WTC11 (cell line): ENCODE results near the gene ERVK3-1. TPM values are rescaled to one million over a fixed set of nuclear protein-coding genes. Genes with fewer than 3 reads are reported as not detected.

Experiments
- CREB1 ChIP-seq: sonication (generic); formaldehyde crosslinking; IDR thresholded peaks from 2 replicates; pipeline ENCODE4 v1.8.0; 2023; ENCODE audit warnings: mild to moderate bottlenecking, missing genetic modification reagents
- CREM ChIP-seq: sonication (generic); formaldehyde crosslinking; IDR thresholded peaks from 2 replicates; pipeline ENCODE4 v1.8.1; 2022; ENCODE audit warnings: mild to moderate bottlenecking, missing genetic modification reagents, moderate library complexity
- FOXK1 ChIP-seq: sonication (generic); formaldehyde crosslinking; IDR thresholded peaks from 2 replicates; pipeline ENCODE4 v1.8.0; 2022; ENCODE audit warnings: mild to moderate bottlenecking, moderate library complexity, missing genetic modification reagents
- GABPB1 ChIP-seq: sonication (generic); formaldehyde crosslinking; IDR thresholded peaks from 2 replicates; pipeline ENCODE4 v1.8.1; 2023; ENCODE audit warnings: mild to moderate bottlenecking, missing genetic modification reagents
- GTF2I ChIP-seq: fragments of 250-450 bp; sonication (Bioruptor Pico); conservative IDR thresholded peaks from 2 replicates; pipeline ENCODE4 v1.4.0; 2021; ENCODE audit warnings: mild to moderate bottlenecking
- MXD4 ChIP-seq: fragments of 250-450 bp; sonication (Bioruptor Pico); IDR thresholded peaks from 2 replicates; pipeline ENCODE4 v1.8.0; 2021; ENCODE audit warnings: mild to moderate bottlenecking, moderate library complexity, borderline replicate concordance
- NFATC4 ChIP-seq: fragments of 250-450 bp; sonication (Bioruptor Pico); IDR thresholded peaks from 2 replicates; pipeline ENCODE4 v1.9.0; 2021; ENCODE audit warnings: mild to moderate bottlenecking
- NFYB ChIP-seq: sonication (generic); formaldehyde crosslinking; conservative IDR thresholded peaks from 2 replicates; pipeline ENCODE4 v1.8.0; 2022; ENCODE audit warnings: low read depth, missing genetic modification reagents
- NR2C2 ChIP-seq: sonication (generic); formaldehyde crosslinking; IDR thresholded peaks from 2 replicates; pipeline ENCODE4 v1.8.0; 2022; ENCODE audit warnings: mild to moderate bottlenecking, missing genetic modification reagents
- SP1 ChIP-seq: sonication (generic); formaldehyde crosslinking; conservative IDR thresholded peaks from 2 replicates; pipeline ENCODE4 v1.8.1; 2022; ENCODE audit warnings: missing genetic modification reagents
- TEAD4 ChIP-seq: sonication (generic); formaldehyde crosslinking; IDR thresholded peaks from 2 replicates; pipeline ENCODE4 v1.8.0; 2022; ENCODE audit warnings: mild to moderate bottlenecking, missing genetic modification reagents
- TP53 ChIP-seq: sonication (generic); formaldehyde crosslinking; IDR thresholded peaks from 2 replicates; pipeline ENCODE4 v1.8.1; 2023; ENCODE audit warnings: mild to moderate bottlenecking, missing genetic modification reagents
- ZBTB21 ChIP-seq: sonication (generic); formaldehyde crosslinking; IDR thresholded peaks from 2 replicates; pipeline ENCODE4 v1.8.1; 2023; ENCODE audit warnings: mild to moderate bottlenecking, missing genetic modification reagents, borderline replicate concordance
- ZNF121 ChIP-seq: sonication (generic); formaldehyde crosslinking; IDR thresholded peaks from 2 replicates; pipeline ENCODE4 v1.8.0; 2023; ENCODE audit warnings: missing genetic modification reagents
- ZNF219 ChIP-seq: sonication (generic); formaldehyde crosslinking; IDR thresholded peaks from 2 replicates; pipeline ENCODE4 v1.8.0; 2023; ENCODE audit warnings: missing genetic modification reagents, mild to moderate bottlenecking, borderline replicate concordance
- ZNF317 ChIP-seq: sonication (generic); formaldehyde crosslinking; IDR thresholded peaks from 2 replicates; pipeline ENCODE4 v1.8.1; 2023; ENCODE audit warnings: low read depth, mild to moderate bottlenecking, moderate library complexity, missing genetic modification reagents, borderline replicate concordance
- ZNF396 ChIP-seq: fragments of 250-450 bp; sonication (Bioruptor Pico); IDR thresholded peaks from 2 replicates; pipeline ENCODE4 v1.8.0; 2021; ENCODE audit warnings: mild to moderate bottlenecking, moderate library complexity, borderline replicate concordance
- ZNF416 ChIP-seq: fragments of 250-450 bp; sonication (Bioruptor Pico); IDR thresholded peaks from 2 replicates; pipeline ENCODE4 v1.9.0; 2021; ENCODE audit warnings: mild to moderate bottlenecking, inconsistent platforms
- total RNA-seq: library from RNA; stranded (reverse); gene quantifications from 3 replicates; pipeline ENCODE4 v1.2.3, GENCODE V29; 2021
- TF ChIP-seq, protein P1 (sequence below): sonication (generic); formaldehyde crosslinking; IDR thresholded peaks from 2 replicates; pipeline ENCODE4 v1.8.0; 2023; ENCODE audit warnings: missing genetic modification reagents
- TF ChIP-seq, protein P2 (sequence below): sonication (generic); formaldehyde crosslinking; IDR thresholded peaks from 2 replicates; pipeline ENCODE4 v1.8.1; 2023; ENCODE audit warnings: mild to moderate bottlenecking, missing genetic modification reagents, moderate library complexity
- TF ChIP-seq, protein P3 (sequence below): sonication (generic); formaldehyde crosslinking; IDR thresholded peaks from 2 replicates; pipeline ENCODE4 v1.8.1; 2022; ENCODE audit warnings: mild to moderate bottlenecking, missing genetic modification reagents, moderate library complexity, borderline replicate concordance
- TF ChIP-seq, protein P4 (sequence below): sonication (generic); formaldehyde crosslinking; IDR thresholded peaks from 2 replicates; pipeline ENCODE4 v1.8.1; 2022; ENCODE audit warnings: mild to moderate bottlenecking, moderate library complexity, missing genetic modification reagents
- TF ChIP-seq, protein P5 (sequence below): fragments of 250-450 bp; sonication (Bioruptor Pico); IDR thresholded peaks from 2 replicates; pipeline ENCODE4 v1.9.0; 2021; ENCODE audit warnings: mild to moderate bottlenecking, borderline replicate concordance
- TF ChIP-seq, protein P6 (sequence below): sonication (generic); formaldehyde crosslinking; IDR thresholded peaks from 2 replicates; pipeline ENCODE4 v1.8.1; 2022; ENCODE audit warnings: missing genetic modification reagents, borderline replicate concordance
- TF ChIP-seq, protein P7 (sequence below): sonication (generic); formaldehyde crosslinking; IDR thresholded peaks from 2 replicates; pipeline ENCODE4 v1.8.1; 2023; ENCODE audit warnings: mild to moderate bottlenecking, missing genetic modification reagents, moderate library complexity
- TF ChIP-seq, protein P8 (sequence below): sonication (generic); formaldehyde crosslinking; IDR thresholded peaks from 2 replicates; pipeline ENCODE4 v1.8.1; 2023; ENCODE audit warnings: mild to moderate bottlenecking, missing genetic modification reagents

Gene ERVK3-1
- total RNA-seq, 1 experiment from 2014 or later: 26.0 TPM

DNA sequence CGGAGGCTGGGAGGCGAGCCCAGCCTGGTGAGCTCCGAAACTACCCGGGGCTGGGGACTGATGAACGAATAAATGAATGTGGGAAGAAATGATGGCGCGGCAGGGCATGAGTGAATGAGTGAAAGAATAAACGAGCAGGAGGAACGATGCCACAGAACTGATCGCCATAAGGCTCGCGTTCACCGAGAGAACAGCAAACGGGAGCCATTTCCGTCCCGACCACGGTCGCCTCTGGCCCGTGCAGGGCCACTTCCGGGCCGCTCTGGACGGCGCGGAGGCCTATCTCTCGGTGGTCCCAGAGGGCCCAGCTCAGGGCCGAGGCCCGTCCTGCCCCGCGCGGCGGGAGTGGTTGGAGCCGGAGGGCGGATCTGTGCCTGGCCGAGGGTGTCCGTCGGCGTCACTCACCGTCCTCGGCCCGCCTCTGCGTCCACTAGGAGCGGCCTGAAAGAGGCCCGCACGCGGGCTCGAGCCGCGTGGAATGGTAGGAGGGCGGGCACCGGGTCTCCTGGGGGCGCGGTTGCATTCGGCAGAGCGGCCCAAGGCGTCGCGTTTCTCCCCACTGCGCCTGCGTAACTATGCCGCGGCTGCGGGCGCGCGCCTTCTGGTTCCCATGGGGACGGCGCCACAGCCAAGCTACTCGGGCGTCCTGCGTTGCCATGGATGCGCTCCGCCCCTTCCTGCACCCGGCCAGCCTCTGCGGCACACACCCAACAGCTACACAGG is 57.3 kb downstream of the ERVK3-1 start, which contains the start of gene ZNF497 (continued):
- TF ChIP-seq, protein P1, sequence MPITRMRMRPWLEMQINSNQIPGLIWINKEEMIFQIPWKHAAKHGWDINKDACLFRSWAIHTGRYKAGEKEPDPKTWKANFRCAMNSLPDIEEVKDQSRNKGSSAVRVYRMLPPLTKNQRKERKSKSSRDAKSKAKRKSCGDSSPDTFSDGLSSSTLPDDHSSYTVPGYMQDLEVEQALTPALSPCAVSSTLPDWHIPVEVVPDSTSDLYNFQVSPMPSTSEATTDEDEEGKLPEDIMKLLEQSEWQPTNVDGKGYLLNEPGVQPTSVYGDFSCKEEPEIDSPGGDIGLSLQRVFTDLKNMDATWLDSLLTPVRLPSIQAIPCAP: peak; percentile 51; the same call in 1 of the 2 replicates
- TF ChIP-seq ZNF121: 0 out of 2 replicates have a peak, but pooled peaks have one; percentile 13
- TF ChIP-seq, protein P2, sequence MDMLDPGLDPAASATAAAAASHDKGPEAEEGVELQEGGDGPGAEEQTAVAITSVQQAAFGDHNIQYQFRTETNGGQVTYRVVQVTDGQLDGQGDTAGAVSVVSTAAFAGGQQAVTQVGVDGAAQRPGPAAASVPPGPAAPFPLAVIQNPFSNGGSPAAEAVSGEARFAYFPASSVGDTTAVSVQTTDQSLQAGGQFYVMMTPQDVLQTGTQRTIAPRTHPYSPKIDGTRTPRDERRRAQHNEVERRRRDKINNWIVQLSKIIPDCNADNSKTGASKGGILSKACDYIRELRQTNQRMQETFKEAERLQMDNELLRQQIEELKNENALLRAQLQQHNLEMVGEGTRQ: no peak
- 0 out of 2 replicates have a peak, but pooled peaks have one; percentile 52 for TF ChIP-seq ZBTB21 (CRISPR knock-in tag)
- no peak for TF ChIP-seq NFATC4 (CRISPR knock-in tag)
- TF ChIP-seq, protein P3, sequence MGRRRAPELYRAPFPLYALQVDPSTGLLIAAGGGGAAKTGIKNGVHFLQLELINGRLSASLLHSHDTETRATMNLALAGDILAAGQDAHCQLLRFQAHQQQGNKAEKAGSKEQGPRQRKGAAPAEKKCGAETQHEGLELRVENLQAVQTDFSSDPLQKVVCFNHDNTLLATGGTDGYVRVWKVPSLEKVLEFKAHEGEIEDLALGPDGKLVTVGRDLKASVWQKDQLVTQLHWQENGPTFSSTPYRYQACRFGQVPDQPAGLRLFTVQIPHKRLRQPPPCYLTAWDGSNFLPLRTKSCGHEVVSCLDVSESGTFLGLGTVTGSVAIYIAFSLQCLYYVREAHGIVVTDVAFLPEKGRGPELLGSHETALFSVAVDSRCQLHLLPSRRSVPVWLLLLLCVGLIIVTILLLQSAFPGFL: no peak
- TF ChIP-seq ZNF416 (CRISPR knock-in tag): no peak
- no peak for TF ChIP-seq GTF2I (CRISPR knock-in tag)
- no peak for TF ChIP-seq TEAD4 (CRISPR knock-in tag)
- no peak for TF ChIP-seq MXD4 (CRISPR knock-in tag)
- TF ChIP-seq, protein P4, sequence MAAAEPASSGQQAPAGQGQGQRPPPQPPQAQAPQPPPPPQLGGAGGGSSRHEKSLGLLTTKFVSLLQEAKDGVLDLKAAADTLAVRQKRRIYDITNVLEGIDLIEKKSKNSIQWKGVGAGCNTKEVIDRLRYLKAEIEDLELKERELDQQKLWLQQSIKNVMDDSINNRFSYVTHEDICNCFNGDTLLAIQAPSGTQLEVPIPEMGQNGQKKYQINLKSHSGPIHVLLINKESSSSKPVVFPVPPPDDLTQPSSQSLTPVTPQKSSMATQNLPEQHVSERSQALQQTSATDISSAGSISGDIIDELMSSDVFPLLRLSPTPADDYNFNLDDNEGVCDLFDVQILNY: peak; percentile 52; the same call in 1 of the 2 replicates
- no peak for TF ChIP-seq ZNF396
- peak; percentile 71; the same call in 1 of the 2 replicates for TF ChIP-seq GABPB1 (CRISPR knock-in tag)
- TF ChIP-seq ZNF317 (CRISPR knock-in tag): 0 out of 2 replicates have a peak, but pooled peaks have one; percentile 26
- no peak for TF ChIP-seq NFYB (CRISPR knock-in tag)
- TF ChIP-seq, protein P5, sequence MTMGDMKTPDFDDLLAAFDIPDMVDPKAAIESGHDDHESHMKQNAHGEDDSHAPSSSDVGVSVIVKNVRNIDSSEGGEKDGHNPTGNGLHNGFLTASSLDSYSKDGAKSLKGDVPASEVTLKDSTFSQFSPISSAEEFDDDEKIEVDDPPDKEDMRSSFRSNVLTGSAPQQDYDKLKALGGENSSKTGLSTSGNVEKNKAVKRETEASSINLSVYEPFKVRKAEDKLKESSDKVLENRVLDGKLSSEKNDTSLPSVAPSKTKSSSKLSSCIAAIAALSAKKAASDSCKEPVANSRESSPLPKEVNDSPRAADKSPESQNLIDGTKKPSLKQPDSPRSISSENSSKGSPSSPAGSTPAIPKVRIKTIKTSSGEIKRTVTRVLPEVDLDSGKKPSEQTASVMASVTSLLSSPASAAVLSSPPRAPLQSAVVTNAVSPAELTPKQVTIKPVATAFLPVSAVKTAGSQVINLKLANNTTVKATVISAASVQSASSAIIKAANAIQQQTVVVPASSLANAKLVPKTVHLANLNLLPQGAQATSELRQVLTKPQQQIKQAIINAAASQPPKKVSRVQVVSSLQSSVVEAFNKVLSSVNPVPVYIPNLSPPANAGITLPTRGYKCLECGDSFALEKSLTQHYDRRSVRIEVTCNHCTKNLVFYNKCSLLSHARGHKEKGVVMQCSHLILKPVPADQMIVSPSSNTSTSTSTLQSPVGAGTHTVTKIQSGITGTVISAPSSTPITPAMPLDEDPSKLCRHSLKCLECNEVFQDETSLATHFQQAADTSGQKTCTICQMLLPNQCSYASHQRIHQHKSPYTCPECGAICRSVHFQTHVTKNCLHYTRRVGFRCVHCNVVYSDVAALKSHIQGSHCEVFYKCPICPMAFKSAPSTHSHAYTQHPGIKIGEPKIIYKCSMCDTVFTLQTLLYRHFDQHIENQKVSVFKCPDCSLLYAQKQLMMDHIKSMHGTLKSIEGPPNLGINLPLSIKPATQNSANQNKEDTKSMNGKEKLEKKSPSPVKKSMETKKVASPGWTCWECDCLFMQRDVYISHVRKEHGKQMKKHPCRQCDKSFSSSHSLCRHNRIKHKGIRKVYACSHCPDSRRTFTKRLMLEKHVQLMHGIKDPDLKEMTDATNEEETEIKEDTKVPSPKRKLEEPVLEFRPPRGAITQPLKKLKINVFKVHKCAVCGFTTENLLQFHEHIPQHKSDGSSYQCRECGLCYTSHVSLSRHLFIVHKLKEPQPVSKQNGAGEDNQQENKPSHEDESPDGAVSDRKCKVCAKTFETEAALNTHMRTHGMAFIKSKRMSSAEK (CRISPR knock-in tag): no peak
- TF ChIP-seq, protein P6, sequence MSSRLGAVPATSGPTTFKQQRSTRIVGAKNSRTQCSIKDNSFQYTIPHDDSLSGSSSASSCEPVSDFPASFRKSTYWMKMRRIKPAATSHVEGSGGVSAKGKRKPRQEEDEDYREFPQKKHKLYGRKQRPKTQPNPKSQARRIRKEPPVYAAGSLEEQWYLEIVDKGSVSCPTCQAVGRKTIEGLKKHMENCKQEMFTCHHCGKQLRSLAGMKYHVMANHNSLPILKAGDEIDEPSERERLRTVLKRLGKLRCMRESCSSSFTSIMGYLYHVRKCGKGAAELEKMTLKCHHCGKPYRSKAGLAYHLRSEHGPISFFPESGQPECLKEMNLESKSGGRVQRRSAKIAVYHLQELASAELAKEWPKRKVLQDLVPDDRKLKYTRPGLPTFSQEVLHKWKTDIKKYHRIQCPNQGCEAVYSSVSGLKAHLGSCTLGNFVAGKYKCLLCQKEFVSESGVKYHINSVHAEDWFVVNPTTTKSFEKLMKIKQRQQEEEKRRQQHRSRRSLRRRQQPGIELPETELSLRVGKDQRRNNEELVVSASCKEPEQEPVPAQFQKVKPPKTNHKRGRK: no peak
- no peak for TF ChIP-seq CREB1 (CRISPR knock-in tag)
- TF ChIP-seq TP53 (CRISPR knock-in tag): 0 out of 2 replicates have a peak, but pooled peaks have one; percentile 24
- TF ChIP-seq CREM (CRISPR knock-in tag): no peak; the same call in 1 of the 2 replicates
- TF ChIP-seq NR2C2: no peak
- TF ChIP-seq SP1: 0 out of 2 replicates have a peak, but pooled peaks have one; percentile 54
- TF ChIP-seq ZNF219 (CRISPR knock-in tag): no peak
- TF ChIP-seq, protein P7, sequence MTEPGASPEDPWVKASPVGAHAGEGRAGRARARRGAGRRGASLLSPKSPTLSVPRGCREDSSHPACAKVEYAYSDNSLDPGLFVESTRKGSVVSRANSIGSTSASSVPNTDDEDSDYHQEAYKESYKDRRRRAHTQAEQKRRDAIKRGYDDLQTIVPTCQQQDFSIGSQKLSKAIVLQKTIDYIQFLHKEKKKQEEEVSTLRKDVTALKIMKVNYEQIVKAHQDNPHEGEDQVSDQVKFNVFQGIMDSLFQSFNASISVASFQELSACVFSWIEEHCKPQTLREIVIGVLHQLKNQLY (CRISPR knock-in tag): no peak
- TF ChIP-seq FOXK1 (CRISPR knock-in tag): peak; percentile 16
- TF ChIP-seq, protein P8, sequence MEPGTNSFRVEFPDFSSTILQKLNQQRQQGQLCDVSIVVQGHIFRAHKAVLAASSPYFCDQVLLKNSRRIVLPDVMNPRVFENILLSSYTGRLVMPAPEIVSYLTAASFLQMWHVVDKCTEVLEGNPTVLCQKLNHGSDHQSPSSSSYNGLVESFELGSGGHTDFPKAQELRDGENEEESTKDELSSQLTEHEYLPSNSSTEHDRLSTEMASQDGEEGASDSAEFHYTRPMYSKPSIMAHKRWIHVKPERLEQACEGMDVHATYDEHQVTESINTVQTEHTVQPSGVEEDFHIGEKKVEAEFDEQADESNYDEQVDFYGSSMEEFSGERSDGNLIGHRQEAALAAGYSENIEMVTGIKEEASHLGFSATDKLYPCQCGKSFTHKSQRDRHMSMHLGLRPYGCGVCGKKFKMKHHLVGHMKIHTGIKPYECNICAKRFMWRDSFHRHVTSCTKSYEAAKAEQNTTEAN (CRISPR knock-in tag): peak; percentile 46; the same call in 1 of the 2 replicates
